Measurements from ENCODE around the gene MYH9. TPM values are rescaled to one million over a fixed set of nuclear protein-coding genes. Genes with fewer than 3 reads are reported as not detected.

MYH9 gene
- total RNA-seq, 2 experiments from 2014 or later, result 901 to 925 TPM

- Histone ChIP-seq H3K27ac (ENCODE audit: low read depth in 1 of 2, low read length in 2 of 2) (peak overlapping the region; percentile 75 to 87), H3K27me3 (ENCODE audit: control insufficient read depth in 1 of 2, insufficient read depth in 2 of 2, low read length in 2 of 2) (no peaks in the 10 kb centered on the region), H3K9me3 (ENCODE audit: control insufficient read depth in 1 of 2, insufficient read depth in 1 of 2, low read length in 2 of 2) (no peaks in the 10 kb centered on the region), H3K4me3 (ENCODE audit: low read length) (no peak overlapping the region), H3K36me3 (ENCODE audit: insufficient read depth, low read length) (peaks cover 36% of the 10 kb centered on the region), H3K4me1 (ENCODE audit: insufficient read depth, low read length) (peaks cover 99% of the 10 kb centered on the region)
- H3K9me3 Mint-ChIP-seq, result no peaks in the 10 kb centered on the region
- no peaks in the 10 kb centered on the region for H3K27me3 Mint-ChIP-seq
- peaks cover 91% of the 10 kb centered on the region for H3K4me1 Mint-ChIP-seq (ENCODE audit: low read depth)
- peak overlapping the region; percentile 90 for H3K4me3 Mint-ChIP-seq
- DNase-seq, result no peak
- CTCF ChIA-PET, result interaction anchor here (1.0 to 2.1 kb wide), 3 partner anchors 13 to 71 kb away, joined by 3 to 8 read pairs (median 4); no protein-coding TSS in a partner anchor
- intact Hi-C loops (cut with DNase I, micrococcal nuclease), result loop anchor here (2.0 kb wide), 2 partner anchors 15 kb away; partner anchors contain the start of gene MYH9 (in 1 of the 2)
- peaks cover 74% of the 10 kb centered on the region for H3K36me3 Mint-ChIP-seq (ENCODE audit: low read depth)
- no peak for ATAC-seq (ENCODE audit: poor library complexity)
- peak overlapping the region; percentile 93 for H3K27ac Mint-ChIP-seq
- TF ChIP-seq CTCF (IDR thresholded peaks at IDR 0.05), result no peak
- POLR2A ChIA-PET, result interaction anchor here (0.7 to 49.5 kb wide), 6 partner anchors 4 to 98 kb away, joined by 3 to 1847 read pairs (median 8); partner anchors contain the start of gene MYH9
Observed at GRCh38 chr22:36371920-36372319, 15.8 kb downstream of the MYH9 start.

GRCh38 chr22:36369922-36370791 lies 17.6 kb downstream of the MYH9 start:
- DNase-seq (peak in 4 of 14 experiments; percentile 38 to 65 (median 62)), ATAC-seq (ENCODE audit: poor library complexity) (peak; percentile 39)
- peak overlapping the region; percentile 63 to 87 for H3K27ac ChIP-seq (ENCODE audit: low read depth in 1 of 2, low read length in 2 of 2)
- intact Hi-C loops (cut with DNase I, micrococcal nuclease), result loop anchor here (2.0 to 5.0 kb wide), 3 partner anchors 13 to 38 kb away; partner anchors contain the start of gene MYH9 (in 1 of the 2)
- Mint-ChIP-seq H3K9me3 (no peaks in the 10 kb centered on the region), H3K27me3 (no peaks in the 10 kb centered on the region), H3K27ac (peak overlapping the region; percentile 93), H3K4me1 (ENCODE audit: low read depth) (peaks cover 94% of the 10 kb centered on the region), H3K36me3 (ENCODE audit: low read depth) (peaks cover 77% of the 10 kb centered on the region), H3K4me3 (peak overlapping the region; percentile 90)
- H3K4me1 ChIP-seq (ENCODE audit: insufficient read depth, low read length), result peaks cover 99% of the 10 kb centered on the region
- ChIA-PET CTCF (interaction anchor here (1.0 to 2.3 kb wide), 6 partner anchors 9 to 116 kb away, joined by 3 to 9 read pairs (median 5); no protein-coding TSS in a partner anchor), POLR2A (interaction anchor here (0.8 to 49.5 kb wide), 5 partner anchors 2 to 111 kb away, joined by 3 to 1847 read pairs (median 12); partner anchors contain the start of gene MYH9)
- peaks cover 40% of the 10 kb centered on the region for H3K36me3 ChIP-seq (ENCODE audit: insufficient read depth, low read length)
- H3K27me3 ChIP-seq (ENCODE audit: control insufficient read depth in 1 of 2, insufficient read depth in 2 of 2, low read length in 2 of 2), result no peaks in the 10 kb centered on the region
- no peaks in the 10 kb centered on the region for H3K9me3 ChIP-seq (ENCODE audit: control insufficient read depth in 1 of 2, insufficient read depth in 1 of 2, low read length in 2 of 2)
- no peak for TF ChIP-seq CTCF (IDR thresholded peaks at IDR 0.05)
- peak overlapping the region; percentile 39 for H3K4me3 ChIP-seq (ENCODE audit: low read length)
